Measurements from ENCODE around the gene CUL3.
"Not testable (repeated sequence)": the region's sequence is repeated elsewhere in the genome, so short reads cannot be mapped to it uniquely, and the experiment has no call there.

Gene CUL3

GRCh38 chr2:224585211-224586088, at the start of gene CUL3:
Gene CUL3, minus strand, starts transcription at chr2:224585363. Its CDS starts 354 bp downstream, at chr2:224585009.
- Histone ChIP-seq H3K4me1 (ENCODE audit: control insufficient read depth, insufficient read depth, low read length, unreplicated experiment) (peaks cover 9% of the 10 kb centered on the region), H3K27me3 (ENCODE audit: insufficient read depth, low read length) (no peaks in the 10 kb centered on the region), H3K36me3 (ENCODE audit: insufficient read depth, low read length) (peaks cover 3% of the 10 kb centered on the region; the same call in 1 of the 2 replicates), H3K4me3 (ENCODE audit: low read depth, low read length) (peak within 1 kb of the TSS; percentile 83), H2AFZ (ENCODE audit: low read length, unreplicated experiment) (peak within 1 kb of the TSS; percentile 87), H3K79me2 (ENCODE audit: control insufficient read depth, insufficient read depth, low read length, unreplicated experiment) (peaks cover 45% of the 10 kb centered on the region), H3K27ac (ENCODE audit: low read depth, low read length) (peak within 1 kb of the TSS; percentile 61)

GRCh38 chr2:224630659-224631550, 45.7 kb upstream of the CUL3 start:
- H3K4me3 ChIP-seq (ENCODE audit: low read depth, low read length), result no peak overlapping the region
- no peak overlapping the region for H2AFZ ChIP-seq (ENCODE audit: low read length, unreplicated experiment)

GRCh38 chr2:224628416-224628815, 43.3 kb upstream of the CUL3 start:
- no peak overlapping the region for H2AFZ ChIP-seq (ENCODE audit: low read length, unreplicated experiment)
- no peaks in the 10 kb centered on the region for H3K79me2 ChIP-seq (ENCODE audit: control insufficient read depth, insufficient read depth, low read length, unreplicated experiment)
- no peaks in the 10 kb centered on the region for H3K36me3 ChIP-seq (ENCODE audit: insufficient read depth, low read length)
- H3K27me3 ChIP-seq (ENCODE audit: insufficient read depth, low read length), result no peaks in the 10 kb centered on the region
- H3K4me1 ChIP-seq (ENCODE audit: control insufficient read depth, insufficient read depth, low read length, unreplicated experiment), result no peaks in the 10 kb centered on the region
- H3K27ac ChIP-seq (ENCODE audit: low read depth, low read length), result no peak overlapping the region
- no peak overlapping the region for H3K4me3 ChIP-seq (ENCODE audit: low read depth, low read length)

More at GRCh38 chr2:224630659-224631550, 45.7 kb upstream of the CUL3 start:
- Histone ChIP-seq H3K4me1 (ENCODE audit: control insufficient read depth, insufficient read depth, low read length, unreplicated experiment) (no peaks in the 10 kb centered on the region), H3K36me3 (ENCODE audit: insufficient read depth, low read length) (no peaks in the 10 kb centered on the region), H3K27me3 (ENCODE audit: insufficient read depth, low read length) (no peaks in the 10 kb centered on the region), H3K79me2 (ENCODE audit: control insufficient read depth, insufficient read depth, low read length, unreplicated experiment) (no peaks in the 10 kb centered on the region), H3K27ac (ENCODE audit: low read depth, low read length) (no peak overlapping the region)

GRCh38 chr2:224626735-224627134, 41.6 kb upstream of the CUL3 start:
- Histone ChIP-seq H3K4me3 (ENCODE audit: low read depth, low read length) (no peak overlapping the region), H3K4me1 (ENCODE audit: control insufficient read depth, insufficient read depth, low read length, unreplicated experiment) (no peaks in the 10 kb centered on the region), H3K36me3 (ENCODE audit: insufficient read depth, low read length) (no peaks in the 10 kb centered on the region), H3K79me2 (ENCODE audit: control insufficient read depth, insufficient read depth, low read length, unreplicated experiment) (no peaks in the 10 kb centered on the region), H2AFZ (ENCODE audit: low read length, unreplicated experiment) (no peak overlapping the region), H3K27me3 (ENCODE audit: insufficient read depth, low read length) (no peaks in the 10 kb centered on the region), H3K27ac (ENCODE audit: low read depth, low read length) (no peak overlapping the region)

- no peak overlapping the region for H3K4me3 ChIP-seq (ENCODE audit: low read depth, low read length)
Observed at GRCh38 chr2:224613543-224614286, 28.6 kb upstream of the CUL3 start.

GRCh38 chr2:224612578-224612977, 27.4 kb upstream of the CUL3 start:
- Histone ChIP-seq H2AFZ (ENCODE audit: low read length, unreplicated experiment) (no peak overlapping the region), H3K36me3 (ENCODE audit: insufficient read depth, low read length) (no peaks in the 10 kb centered on the region), H3K27me3 (ENCODE audit: insufficient read depth, low read length) (no peaks in the 10 kb centered on the region), H3K79me2 (ENCODE audit: control insufficient read depth, insufficient read depth, low read length, unreplicated experiment) (no peaks in the 10 kb centered on the region), H3K27ac (ENCODE audit: low read depth, low read length) (no peak overlapping the region), H3K4me1 (ENCODE audit: control insufficient read depth, insufficient read depth, low read length, unreplicated experiment) (no peaks in the 10 kb centered on the region), H3K4me3 (ENCODE audit: low read depth, low read length) (no peak overlapping the region)

More at GRCh38 chr2:224613543-224614286, 28.6 kb upstream of the CUL3 start:
- Histone ChIP-seq H3K79me2 (ENCODE audit: control insufficient read depth, insufficient read depth, low read length, unreplicated experiment) (no peaks in the 10 kb centered on the region), H2AFZ (ENCODE audit: low read length, unreplicated experiment) (no peak overlapping the region), H3K27ac (ENCODE audit: low read depth, low read length) (no peak overlapping the region), H3K4me1 (ENCODE audit: control insufficient read depth, insufficient read depth, low read length, unreplicated experiment) (no peaks in the 10 kb centered on the region), H3K27me3 (ENCODE audit: insufficient read depth, low read length) (no peaks in the 10 kb centered on the region), H3K36me3 (ENCODE audit: insufficient read depth, low read length) (no peaks in the 10 kb centered on the region)

GRCh38 chr2:224611938-224612337, 26.8 kb upstream of the CUL3 start:
- H3K79me2 ChIP-seq (ENCODE audit: control insufficient read depth, insufficient read depth, low read length, unreplicated experiment), result no peaks in the 10 kb centered on the region
- no peak overlapping the region for H3K4me3 ChIP-seq (ENCODE audit: low read depth, low read length)
- H3K36me3 ChIP-seq (ENCODE audit: insufficient read depth, low read length), result no peaks in the 10 kb centered on the region
- H3K4me1 ChIP-seq (ENCODE audit: control insufficient read depth, insufficient read depth, low read length, unreplicated experiment), result no peaks in the 10 kb centered on the region
- H2AFZ ChIP-seq (ENCODE audit: low read length, unreplicated experiment), result no peak overlapping the region
- no peak overlapping the region for H3K27ac ChIP-seq (ENCODE audit: low read depth, low read length)
- H3K27me3 ChIP-seq (ENCODE audit: insufficient read depth, low read length), result no peaks in the 10 kb centered on the region

GRCh38 chr2:224608104-224608503, 22.9 kb upstream of the CUL3 start:
- Histone ChIP-seq H2AFZ (ENCODE audit: low read length, unreplicated experiment) (no peak overlapping the region), H3K36me3 (ENCODE audit: insufficient read depth, low read length) (no peaks in the 10 kb centered on the region), H3K4me3 (ENCODE audit: low read depth, low read length) (no peak overlapping the region), H3K27me3 (ENCODE audit: insufficient read depth, low read length) (no peaks in the 10 kb centered on the region), H3K27ac (ENCODE audit: low read depth, low read length) (no peak overlapping the region), H3K79me2 (ENCODE audit: control insufficient read depth, insufficient read depth, low read length, unreplicated experiment) (no peaks in the 10 kb centered on the region), H3K4me1 (ENCODE audit: control insufficient read depth, insufficient read depth, low read length, unreplicated experiment) (no peaks in the 10 kb centered on the region)

- not testable (repeated sequence) for H3K4me3 ChIP-seq (ENCODE audit: low read depth, low read length); H2AFZ ChIP-seq (ENCODE audit: low read length, unreplicated experiment); H3K27me3 ChIP-seq (ENCODE audit: insufficient read depth, low read length); H3K27ac ChIP-seq (ENCODE audit: low read depth, low read length); H3K36me3 ChIP-seq (ENCODE audit: insufficient read depth, low read length); H3K4me1 ChIP-seq (ENCODE audit: control insufficient read depth, insufficient read depth, low read length, unreplicated experiment); H3K79me2 ChIP-seq (ENCODE audit: control insufficient read depth, insufficient read depth, low read length, unreplicated experiment)
Observed at GRCh38 chr2:224603746-224604500, 18.8 kb upstream of the CUL3 start.
